ENCODE results near the gene ARPP21. TPM values are rescaled to one million over a fixed set of nuclear protein-coding genes. Genes with fewer than 3 reads are reported as not detected.
"Not testable (repeated sequence)": the region's sequence is repeated elsewhere in the genome, so short reads cannot be mapped to it uniquely, and the experiment has no call there.

Gene ARPP21
- total RNA-seq, 2 experiments from 2014 or later: 1.0 to 1.1 TPM

DNA sequence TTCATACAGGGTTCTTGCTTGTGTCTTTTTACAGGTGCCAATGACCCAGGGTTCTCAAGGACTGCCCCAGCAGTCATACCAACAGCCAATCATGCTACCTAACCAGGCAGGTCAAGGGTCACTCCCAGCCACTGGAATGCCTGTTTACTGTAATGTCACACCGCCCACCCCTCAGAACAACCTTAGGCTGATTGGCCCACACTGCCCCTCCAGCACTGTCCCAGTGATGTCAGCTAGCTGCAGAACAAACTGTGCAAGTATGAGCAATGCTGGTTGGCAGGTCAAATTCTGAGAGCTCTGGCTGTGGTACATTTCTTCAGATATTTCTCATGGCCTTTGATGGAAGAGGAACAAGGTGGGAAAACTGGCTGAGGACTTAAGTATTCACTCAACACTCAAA, 154.3 kb downstream of the ARPP21 start:
- no TSS peak for BruUV-seq (replicated peaks)
- TF ChIP-seq, protein P1, sequence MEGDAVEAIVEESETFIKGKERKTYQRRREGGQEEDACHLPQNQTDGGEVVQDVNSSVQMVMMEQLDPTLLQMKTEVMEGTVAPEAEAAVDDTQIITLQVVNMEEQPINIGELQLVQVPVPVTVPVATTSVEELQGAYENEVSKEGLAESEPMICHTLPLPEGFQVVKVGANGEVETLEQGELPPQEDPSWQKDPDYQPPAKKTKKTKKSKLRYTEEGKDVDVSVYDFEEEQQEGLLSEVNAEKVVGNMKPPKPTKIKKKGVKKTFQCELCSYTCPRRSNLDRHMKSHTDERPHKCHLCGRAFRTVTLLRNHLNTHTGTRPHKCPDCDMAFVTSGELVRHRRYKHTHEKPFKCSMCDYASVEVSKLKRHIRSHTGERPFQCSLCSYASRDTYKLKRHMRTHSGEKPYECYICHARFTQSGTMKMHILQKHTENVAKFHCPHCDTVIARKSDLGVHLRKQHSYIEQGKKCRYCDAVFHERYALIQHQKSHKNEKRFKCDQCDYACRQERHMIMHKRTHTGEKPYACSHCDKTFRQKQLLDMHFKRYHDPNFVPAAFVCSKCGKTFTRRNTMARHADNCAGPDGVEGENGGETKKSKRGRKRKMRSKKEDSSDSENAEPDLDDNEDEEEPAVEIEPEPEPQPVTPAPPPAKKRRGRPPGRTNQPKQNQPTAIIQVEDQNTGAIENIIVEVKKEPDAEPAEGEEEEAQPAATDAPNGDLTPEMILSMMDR (conservative IDR thresholded peaks at IDR 0.05; ENCODE audit: low read length): no peak
- TF ChIP-seq EZH2phosphoT487 (IDR thresholded peaks at IDR 0.05; ENCODE audit: borderline replicate concordance, low read depth, low read length): no peak
- no peak overlapping the region for H2AFZ ChIP-seq (ENCODE audit: low read length)
- intact Hi-C loops (cut with micrococcal nuclease; ENCODE audit: unreplicated experiment): no loop called here
- no peaks in the 10 kb centered on the region for H3K9me3 ChIP-seq (ENCODE audit: low read length)
- H3K4me2 ChIP-seq (ENCODE audit: low read length): no peak overlapping the region
- H3K36me3 ChIP-seq (ENCODE audit: insufficient read depth, low read length): no peaks in the 10 kb centered on the region
- DNase-seq (ENCODE audit: low spot score): no peak
- H4K20me1 ChIP-seq (ENCODE audit: insufficient read depth, low read length): no peaks in the 10 kb centered on the region
- H3K27ac ChIP-seq (ENCODE audit: low read depth, low read length, poor library complexity, severe bottlenecking): no peak overlapping the region
- ChIA-PET CTCF (ENCODE audit: unreplicated experiment) (interaction anchor here (0.7 kb wide), 1 partner anchor 236 kb away, joined by 4 read pairs; no protein-coding TSS in a partner anchor), POLR2A (no interaction called here)
- H3K4me3 ChIP-seq (ENCODE audit: low read depth, low read length, poor library complexity, severe bottlenecking): no peak overlapping the region
- no peaks in the 10 kb centered on the region for H3K9me2 ChIP-seq (ENCODE audit: insufficient read depth, low read length)
- H3K4me1 ChIP-seq (ENCODE audit: insufficient read depth, low read length, poor library complexity, severe bottlenecking): peaks cover 8% of the 10 kb centered on the region
- no peaks in the 10 kb centered on the region for H3K79me2 ChIP-seq (ENCODE audit: insufficient read depth, low read depth, low read length)

DNA sequence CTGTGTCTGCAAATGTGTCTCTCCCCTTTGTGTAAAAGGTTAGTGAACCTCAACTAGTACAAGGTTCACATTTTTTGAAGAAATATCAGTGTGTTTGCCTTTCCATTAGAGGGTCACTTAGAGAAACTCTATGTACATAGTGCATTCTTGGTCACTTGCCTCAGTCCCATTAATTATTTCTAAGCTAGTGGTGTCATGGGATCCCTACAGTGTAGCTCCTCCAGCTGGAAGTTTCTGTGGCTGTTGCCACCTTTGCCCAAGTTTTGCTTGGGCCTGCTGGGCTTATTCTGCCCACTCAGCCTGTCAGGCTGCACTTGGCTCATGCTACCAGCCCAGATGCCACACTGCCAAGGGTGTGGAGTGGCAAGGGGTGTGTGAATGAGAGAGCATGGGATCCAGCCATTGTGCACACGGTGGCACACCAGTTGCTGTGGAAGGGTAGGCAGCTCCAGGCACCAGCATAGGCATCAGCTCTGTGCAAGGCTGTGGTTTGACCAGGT, 161.7 kb downstream of the ARPP21 start:
- no peaks in the 10 kb centered on the region for H3K36me3 ChIP-seq (ENCODE audit: insufficient read depth, low read length)
- intact Hi-C loops (cut with micrococcal nuclease; ENCODE audit: unreplicated experiment): no loop called here
- no peaks in the 10 kb centered on the region for H4K20me1 ChIP-seq (ENCODE audit: insufficient read depth, low read length)
- no peaks in the 10 kb centered on the region for H3K79me2 ChIP-seq (ENCODE audit: insufficient read depth, low read depth, low read length)
- H3K4me3 ChIP-seq (ENCODE audit: low read depth, low read length, poor library complexity, severe bottlenecking): no peak overlapping the region
- no peaks in the 10 kb centered on the region for H3K4me1 ChIP-seq (ENCODE audit: insufficient read depth, low read length, poor library complexity, severe bottlenecking)
- H3K27ac ChIP-seq (ENCODE audit: low read depth, low read length, poor library complexity, severe bottlenecking): no peak overlapping the region
- H3K9me2 ChIP-seq (ENCODE audit: insufficient read depth, low read length): no peaks in the 10 kb centered on the region
- TF ChIP-seq EZH2phosphoT487 (IDR thresholded peaks at IDR 0.05; ENCODE audit: borderline replicate concordance, low read depth, low read length): no peak
- TF ChIP-seq, protein P1 (conservative IDR thresholded peaks at IDR 0.05; ENCODE audit: low read length): no peak
- H3K9me3 ChIP-seq (ENCODE audit: low read length): no peaks in the 10 kb centered on the region
- no peak overlapping the region for H3K4me2 ChIP-seq (ENCODE audit: low read length)
- no TSS peak for BruUV-seq (replicated peaks)
- no peak overlapping the region for H2AFZ ChIP-seq (ENCODE audit: low read length)
- POLR2A ChIA-PET: interaction anchor here (1.0 kb wide), 1 partner anchor 53 kb away, joined by 3 read pairs; no protein-coding TSS in a partner anchor
- no peak for DNase-seq (ENCODE audit: low spot score)
- CTCF ChIA-PET (ENCODE audit: unreplicated experiment): interaction anchor here (1.0 kb wide), 1 partner anchor 25 kb away, joined by 4 read pairs; no protein-coding TSS in a partner anchor

DNA sequence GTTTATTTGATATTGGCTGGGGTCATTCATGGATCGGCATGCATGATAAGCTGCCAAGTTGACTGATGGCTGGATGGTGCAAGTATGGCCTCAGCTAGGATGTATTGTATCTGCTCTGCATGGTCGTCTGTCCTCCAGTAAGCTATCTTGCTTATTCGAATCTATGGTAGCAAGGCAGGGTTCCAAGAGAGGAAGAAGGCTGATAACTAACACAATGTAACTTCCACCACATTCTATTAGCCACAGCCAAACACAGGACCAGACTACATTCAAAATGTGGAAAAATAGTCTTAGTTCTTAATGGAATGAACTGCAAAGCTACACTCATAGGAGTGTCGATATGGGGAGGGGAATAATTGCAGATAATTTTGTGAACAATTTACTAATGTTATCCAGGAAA, 175.2 kb downstream of the ARPP21 start:
- Histone ChIP-seq H3K4me1 (ENCODE audit: insufficient read depth, low read length, poor library complexity, severe bottlenecking) (no peaks in the 10 kb centered on the region), H3K36me3 (ENCODE audit: insufficient read depth, low read length) (no peaks in the 10 kb centered on the region), H3K4me2 (ENCODE audit: low read length) (no peak overlapping the region), H2AFZ (ENCODE audit: low read length) (no peak overlapping the region), H3K79me2 (ENCODE audit: insufficient read depth, low read depth, low read length) (no peaks in the 10 kb centered on the region), H4K20me1 (ENCODE audit: insufficient read depth, low read length) (no peaks in the 10 kb centered on the region), H3K4me3 (ENCODE audit: low read depth, low read length, poor library complexity, severe bottlenecking) (no peak overlapping the region), H3K9me2 (ENCODE audit: insufficient read depth, low read length) (no peaks in the 10 kb centered on the region), H3K9me3 (ENCODE audit: low read length) (no peaks in the 10 kb centered on the region), H3K27ac (ENCODE audit: low read depth, low read length, poor library complexity, severe bottlenecking) (no peak overlapping the region)
- intact Hi-C loops (cut with micrococcal nuclease; ENCODE audit: unreplicated experiment): no loop called here
- BruUV-seq (replicated peaks): no TSS peak
- DNase-seq (ENCODE audit: low spot score): no peak
- ChIA-PET POLR2A (interaction anchor here (0.6 to 1.1 kb wide), 3 partner anchors 40 to 551 kb away, joined by 3 to 4 read pairs (median 3); no protein-coding TSS in a partner anchor), CTCF (ENCODE audit: unreplicated experiment) (no interaction called here)
- TF ChIP-seq, protein P1 (conservative IDR thresholded peaks at IDR 0.05; ENCODE audit: low read length): no peak
- TF ChIP-seq EZH2phosphoT487 (IDR thresholded peaks at IDR 0.05; ENCODE audit: borderline replicate concordance, low read depth, low read length): no peak

DNA sequence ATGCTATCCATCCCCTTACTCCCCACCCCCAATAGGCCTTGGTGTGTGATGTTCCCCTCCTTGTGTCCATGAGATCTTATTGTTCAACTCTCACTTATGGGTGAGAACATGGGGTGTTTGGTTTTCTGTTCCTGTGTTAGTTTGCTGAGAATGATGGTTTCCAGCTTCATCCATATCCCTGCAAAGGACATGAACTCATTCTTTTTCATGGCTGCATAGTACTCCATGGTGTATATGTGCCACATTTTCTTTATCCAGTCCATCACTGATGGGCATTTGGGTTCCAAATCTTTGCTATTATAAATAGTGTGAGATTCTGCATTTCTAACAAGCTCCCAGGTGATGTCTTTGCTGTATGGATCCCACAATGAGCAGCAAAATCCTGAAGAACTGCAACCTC, 176.5 kb downstream of the ARPP21 start:
- CTCF ChIA-PET (ENCODE audit: unreplicated experiment); H4K20me1 ChIP-seq (ENCODE audit: insufficient read depth, low read length); H3K4me2 ChIP-seq (ENCODE audit: low read length); H3K36me3 ChIP-seq (ENCODE audit: insufficient read depth, low read length); H3K79me2 ChIP-seq (ENCODE audit: insufficient read depth, low read depth, low read length); intact Hi-C loops (cut with micrococcal nuclease; ENCODE audit: unreplicated experiment); H3K4me3 ChIP-seq (ENCODE audit: low read depth, low read length, poor library complexity, severe bottlenecking); H3K9me3 ChIP-seq (ENCODE audit: low read length); H3K9me2 ChIP-seq (ENCODE audit: insufficient read depth, low read length); H3K27ac ChIP-seq (ENCODE audit: low read depth, low read length, poor library complexity, severe bottlenecking); BruUV-seq (replicated peaks); H2AFZ ChIP-seq (ENCODE audit: low read length); POLR2A ChIA-PET; DNase-seq (ENCODE audit: low spot score); H3K4me1 ChIP-seq (ENCODE audit: insufficient read depth, low read length, poor library complexity, severe bottlenecking): not testable (repeated sequence)

Measured in OCI-LY7 (cell line).